Measurements from ENCODE around the gene OR1A1. TPM values are rescaled to one million over a fixed set of nuclear protein-coding genes. Genes with fewer than 3 reads are reported as not detected.

OR1A1 gene
- total RNA-seq, 1 donor from 2014 or later: not detected

DNA sequence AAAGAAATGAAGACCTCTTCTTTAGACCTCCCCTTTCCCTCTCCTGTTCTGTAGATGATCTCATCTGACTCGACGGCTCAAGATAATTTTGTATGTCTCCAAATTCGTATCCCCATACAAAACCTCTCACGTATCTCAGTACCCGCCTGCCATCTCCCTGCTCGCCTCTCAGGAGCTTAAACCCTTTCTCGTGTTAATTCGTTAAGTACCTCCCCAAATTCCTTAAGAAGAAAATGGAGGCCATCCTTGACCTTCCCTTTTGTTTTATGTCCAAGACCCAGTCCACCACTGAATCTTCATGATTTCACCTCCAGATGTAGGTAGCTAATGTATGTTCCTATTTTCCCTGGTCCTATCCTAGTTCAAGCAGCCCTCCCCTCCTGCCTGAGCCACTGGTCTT is 49.1 kb downstream of the OR1A1 start:
- H3K9me3 Mint-ChIP-seq: peaks cover 8% of the 10 kb centered on the region
- TF ChIP-seq, protein P1, sequence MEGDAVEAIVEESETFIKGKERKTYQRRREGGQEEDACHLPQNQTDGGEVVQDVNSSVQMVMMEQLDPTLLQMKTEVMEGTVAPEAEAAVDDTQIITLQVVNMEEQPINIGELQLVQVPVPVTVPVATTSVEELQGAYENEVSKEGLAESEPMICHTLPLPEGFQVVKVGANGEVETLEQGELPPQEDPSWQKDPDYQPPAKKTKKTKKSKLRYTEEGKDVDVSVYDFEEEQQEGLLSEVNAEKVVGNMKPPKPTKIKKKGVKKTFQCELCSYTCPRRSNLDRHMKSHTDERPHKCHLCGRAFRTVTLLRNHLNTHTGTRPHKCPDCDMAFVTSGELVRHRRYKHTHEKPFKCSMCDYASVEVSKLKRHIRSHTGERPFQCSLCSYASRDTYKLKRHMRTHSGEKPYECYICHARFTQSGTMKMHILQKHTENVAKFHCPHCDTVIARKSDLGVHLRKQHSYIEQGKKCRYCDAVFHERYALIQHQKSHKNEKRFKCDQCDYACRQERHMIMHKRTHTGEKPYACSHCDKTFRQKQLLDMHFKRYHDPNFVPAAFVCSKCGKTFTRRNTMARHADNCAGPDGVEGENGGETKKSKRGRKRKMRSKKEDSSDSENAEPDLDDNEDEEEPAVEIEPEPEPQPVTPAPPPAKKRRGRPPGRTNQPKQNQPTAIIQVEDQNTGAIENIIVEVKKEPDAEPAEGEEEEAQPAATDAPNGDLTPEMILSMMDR (conservative IDR thresholded peaks at IDR 0.05): no peak
- H3K27me3 Mint-ChIP-seq: no peaks in the 10 kb centered on the region
- H3K36me3 Mint-ChIP-seq: no peaks in the 10 kb centered on the region
- no peak overlapping the region for H3K27ac Mint-ChIP-seq
- no peak for DNase-seq (ENCODE audit: extremely low spot score, unreplicated experiment)
- H3K4me1 Mint-ChIP-seq (ENCODE audit: unreplicated experiment): no peaks in the 10 kb centered on the region
- no peak overlapping the region for H3K4me3 Mint-ChIP-seq

GRCh38 chr17:3260163-3260562 is 52.7 kb downstream of the OR1A1 start:
- Mint-ChIP-seq H3K27ac (no peak overlapping the region), H3K4me3 (no peak overlapping the region), H3K9me3 (peaks cover 8% of the 10 kb centered on the region), H3K36me3 (no peaks in the 10 kb centered on the region), H3K4me1 (ENCODE audit: unreplicated experiment) (no peaks in the 10 kb centered on the region), H3K27me3 (peaks cover 2% of the 10 kb centered on the region)
- TF ChIP-seq, protein P1 (conservative IDR thresholded peaks at IDR 0.05): no peak
- no peak for DNase-seq (ENCODE audit: extremely low spot score, unreplicated experiment)

DNA sequence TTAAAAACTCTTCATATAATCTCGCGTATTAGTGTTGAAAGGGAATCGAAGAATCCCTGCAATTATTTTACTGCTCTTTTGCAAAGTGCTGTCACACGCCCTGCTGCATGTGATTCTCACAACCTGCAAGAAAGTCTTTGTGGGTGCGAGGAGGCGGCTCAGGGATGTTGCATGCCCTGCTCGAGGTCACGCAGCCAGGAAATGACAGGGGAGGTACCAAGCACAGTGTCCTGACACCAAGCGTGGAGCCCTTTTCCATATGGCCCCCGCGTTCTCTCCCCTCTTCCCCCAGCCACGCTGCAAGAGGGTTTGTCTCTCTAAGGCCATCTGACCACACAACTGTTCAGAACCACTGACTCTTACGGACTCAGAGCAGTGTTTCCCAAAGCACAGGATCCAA is 53.1 kb downstream of the OR1A1 start:
- TF ChIP-seq, protein P1 (conservative IDR thresholded peaks at IDR 0.05): no peak
- peaks cover 8% of the 10 kb centered on the region for H3K9me3 Mint-ChIP-seq
- no peak overlapping the region for H3K27ac Mint-ChIP-seq
- H3K4me3 Mint-ChIP-seq: no peak overlapping the region
- no peaks in the 10 kb centered on the region for H3K4me1 Mint-ChIP-seq (ENCODE audit: unreplicated experiment)
- no peak for DNase-seq (ENCODE audit: extremely low spot score, unreplicated experiment)
- H3K27me3 Mint-ChIP-seq: peaks cover 2% of the 10 kb centered on the region
- H3K36me3 Mint-ChIP-seq: no peaks in the 10 kb centered on the region

Other genes starting within 250 kb of the OR1A1 start
- not detected in 2 replicates for gene OR1D5, start 144.1 kb upstream of the OR1A1 start, total RNA-seq (ENCODE audit: low replicate concordance)
- not detected in 2 replicates for gene OR1D2, start 103.2 kb upstream of the OR1A1 start, total RNA-seq (ENCODE audit: low replicate concordance)
- not detected in 2 replicates for gene OR1G1, start 80.1 kb upstream of the OR1A1 start, total RNA-seq (ENCODE audit: low replicate concordance)
- not detected in 2 replicates for gene OR1A2, start 10.1 kb upstream of the OR1A1 start, total RNA-seq (ENCODE audit: low replicate concordance)
- gene OR3A1, start 90.7 kb downstream of the OR1A1 start, total RNA-seq (ENCODE audit: low replicate concordance): not detected in 2 replicates
- gene OR3A2, start 178.6 kb downstream of the OR1A1 start, total RNA-seq (ENCODE audit: low replicate concordance): not detected in 2 replicates
- gene OR1E1, start 190.7 kb downstream of the OR1A1 start, total RNA-seq (ENCODE audit: low replicate concordance): not detected in 2 replicates
- not detected in 2 replicates for gene OR3A3, start 203.7 kb downstream of the OR1A1 start, total RNA-seq (ENCODE audit: low replicate concordance)
- not detected in 2 replicates for gene OR1E2, start 226.2 kb downstream of the OR1A1 start, total RNA-seq (ENCODE audit: low replicate concordance)